Measurements from ENCODE around the gene CTNNB1. TPM values are rescaled to one million over a fixed set of nuclear protein-coding genes. Genes with fewer than 3 reads are reported as not detected.
A peak's percentile ranks its signal among the peaks of the same experiment; 100 is the strongest.

Gene CTNNB1
- total and polyA plus RNA-seq, 2 of the 13 experiments (the other 11 are each of a cell fraction or from before 2014, with no cell fraction given) = 398 to 489 TPM

DNA sequence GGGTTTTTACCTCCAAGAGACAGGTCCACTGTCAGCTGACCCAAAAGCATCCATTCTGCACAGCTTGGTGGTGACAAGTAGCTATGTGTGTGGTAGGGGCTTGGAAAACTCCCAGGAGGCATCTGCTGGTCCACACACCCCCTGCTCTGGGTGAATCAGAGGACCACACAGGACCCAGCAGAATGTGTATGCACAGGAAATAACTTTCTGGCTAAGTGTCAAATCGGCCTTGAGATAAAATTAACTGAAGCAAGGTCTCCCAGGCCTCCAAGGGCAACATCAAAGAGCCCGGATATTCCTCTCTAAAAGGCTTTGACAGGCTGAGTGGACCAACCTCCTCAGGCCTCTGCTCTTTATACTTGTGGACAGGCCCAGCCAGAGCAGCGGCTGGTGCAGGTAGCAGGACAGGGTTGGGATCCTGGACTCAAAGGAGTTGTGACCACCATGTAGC is 66.5 kb downstream of the CTNNB1 start (continued):
- TF ChIP-seq KDM1A (CRISPR knock-in tag; IDR thresholded peaks at IDR 0.05) = peak; percentile 54; the same call in 1 of the 2 replicates
- TF ChIP-seq MTF1 (CRISPR knock-in tag; IDR thresholded peaks at IDR 0.05) = no peak
- TF ChIP-seq SSRP1 (CRISPR knock-in tag; IDR thresholded peaks at IDR 0.05) = no peak
- no peak for TF ChIP-seq JDP2 (CRISPR knock-in tag; IDR thresholded peaks at IDR 0.05; ENCODE audit: borderline replicate concordance)
- TF ChIP-seq, protein P1, sequence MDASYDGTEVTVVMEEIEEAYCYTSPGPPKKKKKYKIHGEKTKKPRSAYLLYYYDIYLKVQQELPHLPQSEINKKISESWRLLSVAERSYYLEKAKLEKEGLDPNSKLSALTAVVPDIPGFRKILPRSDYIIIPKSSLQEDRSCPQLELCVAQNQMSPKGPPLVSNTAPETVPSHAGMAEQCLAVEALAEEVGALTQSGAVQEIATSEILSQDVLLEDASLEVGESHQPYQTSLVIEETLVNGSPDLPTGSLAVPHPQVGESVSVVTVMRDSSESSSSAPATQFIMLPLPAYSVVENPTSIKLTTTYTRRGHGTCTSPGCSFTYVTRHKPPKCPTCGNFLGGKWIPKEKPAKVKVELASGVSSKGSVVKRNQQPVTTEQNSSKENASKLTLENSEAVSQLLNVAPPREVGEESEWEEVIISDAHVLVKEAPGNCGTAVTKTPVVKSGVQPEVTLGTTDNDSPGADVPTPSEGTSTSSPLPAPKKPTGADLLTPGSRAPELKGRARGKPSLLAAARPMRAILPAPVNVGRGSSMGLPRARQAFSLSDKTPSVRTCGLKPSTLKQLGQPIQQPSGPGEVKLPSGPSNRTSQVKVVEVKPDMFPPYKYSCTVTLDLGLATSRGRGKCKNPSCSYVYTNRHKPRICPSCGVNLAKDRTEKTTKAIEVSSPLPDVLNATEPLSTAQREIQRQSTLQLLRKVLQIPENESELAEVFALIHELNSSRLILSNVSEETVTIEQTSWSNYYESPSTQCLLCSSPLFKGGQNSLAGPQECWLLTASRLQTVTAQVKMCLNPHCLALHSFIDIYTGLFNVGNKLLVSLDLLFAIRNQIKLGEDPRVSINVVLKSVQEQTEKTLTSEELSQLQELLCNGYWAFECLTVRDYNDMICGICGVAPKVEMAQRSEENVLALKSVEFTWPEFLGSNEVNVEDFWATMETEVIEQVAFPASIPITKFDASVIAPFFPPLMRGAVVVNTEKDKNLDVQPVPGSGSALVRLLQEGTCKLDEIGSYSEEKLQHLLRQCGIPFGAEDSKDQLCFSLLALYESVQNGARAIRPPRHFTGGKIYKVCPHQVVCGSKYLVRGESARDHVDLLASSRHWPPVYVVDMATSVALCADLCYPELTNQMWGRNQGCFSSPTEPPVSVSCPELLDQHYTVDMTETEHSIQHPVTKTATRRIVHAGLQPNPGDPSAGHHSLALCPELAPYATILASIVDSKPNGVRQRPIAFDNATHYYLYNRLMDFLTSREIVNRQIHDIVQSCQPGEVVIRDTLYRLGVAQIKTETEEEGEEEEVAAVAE (CRISPR knock-in tag; IDR thresholded peaks at IDR 0.05; ENCODE audit: borderline replicate concordance) = 0 out of 2 replicates have a peak, but pooled peaks have one; percentile 19
- no peak for TF ChIP-seq ZNF567 (CRISPR knock-in tag; IDR thresholded peaks at IDR 0.05; ENCODE audit: borderline replicate concordance)
- no peak for TF ChIP-seq ZNF253 (CRISPR knock-in tag; IDR thresholded peaks at IDR 0.05; ENCODE audit: borderline replicate concordance)
- no peak for TF ChIP-seq ZNF235 (CRISPR knock-in tag; IDR thresholded peaks at IDR 0.05; ENCODE audit: borderline replicate concordance)
- no peak for TF ChIP-seq ZSCAN21 (CRISPR knock-in tag; IDR thresholded peaks at IDR 0.05; ENCODE audit: borderline replicate concordance)
- no peak for TF ChIP-seq TP53 (CRISPR knock-in tag; conservative IDR thresholded peaks at IDR 0.05)
- no peak for TF ChIP-seq ZNF318 (CRISPR knock-in tag; IDR thresholded peaks at IDR 0.05)
- TF ChIP-seq HOXA3 (CRISPR knock-in tag; IDR thresholded peaks at IDR 0.05) = peak; percentile 36; the same call in 1 of the 2 replicates
- 0 out of 2 replicates have a peak, but pooled peaks have one; percentile 52 for TF ChIP-seq SP140L (CRISPR knock-in tag; IDR thresholded peaks at IDR 0.05; ENCODE audit: borderline replicate concordance)
- no peak for TF ChIP-seq ZNF564 (CRISPR knock-in tag; IDR thresholded peaks at IDR 0.05)
- TF ChIP-seq RFX3 (CRISPR knock-in tag; IDR thresholded peaks at IDR 0.05) = no peak
- TF ChIP-seq SRY (CRISPR knock-in tag; IDR thresholded peaks at IDR 0.05) = no peak
- TF ChIP-seq POGZ (CRISPR knock-in tag; IDR thresholded peaks at IDR 0.05) = 0 out of 2 replicates have a peak, but pooled peaks have one; percentile 26
- peak; percentile 77 for TF ChIP-seq ZNF792 (CRISPR knock-in tag; IDR thresholded peaks at IDR 0.05)
- TF ChIP-seq SALL1 (CRISPR knock-in tag; IDR thresholded peaks at IDR 0.05) = peak; percentile 84
- TF ChIP-seq ZNF598 (CRISPR knock-in tag; IDR thresholded peaks at IDR 0.05; ENCODE audit: borderline replicate concordance) = 0 out of 2 replicates have a peak, but pooled peaks have one; percentile 30

All from HepG2 (cell line).